ENCODE data around the gene CHN1. TPM values are rescaled to one million over a fixed set of nuclear protein-coding genes. Genes with fewer than 3 reads are reported as not detected.

The CHN1 gene
- total RNA-seq, 5 donors from 2014 or later (not counting 1 experiment from before 2014, with no cell fraction given): 1.4 to 3.2 (median 3.0) TPM

GRCh38 chr2:174780191-174780840 is 224.9 kb downstream of the CHN1 start:
- H3K9me3 Mint-ChIP-seq: no peaks in the 10 kb centered on the region
- peaks cover 50 to 57% (median 57%) of the 10 kb centered on the region in 3 donors for H3K4me1 Mint-ChIP-seq
- no peaks in the 10 kb centered on the region for H3K9me3 ChIP-seq
- H3K27me3 ChIP-seq (replicated peaks in 1 of 2; ENCODE audit: control insufficient read depth in 2 of 2, extremely low read depth in 1 of 2, insufficient read depth in 2 of 2, low read length in 1 of 2): no peaks in the 10 kb centered on the region
- 66% methylated on average over 3 of the region's 5 CpGs for WGBS (ENCODE audit: insufficient coverage)
- H3K36me3 ChIP-seq (ENCODE audit: control insufficient read depth in 2 of 2, extremely low read depth in 1 of 2, insufficient read depth in 1 of 2, low read length in 1 of 2): no peaks in the 10 kb centered on the region
- no peaks in the 10 kb centered on the region for H3K36me3 Mint-ChIP-seq
- POLR2A ChIA-PET: no interaction called here
- no peak overlapping the region for H3K4me3 Mint-ChIP-seq
- H3K4me3 ChIP-seq (ENCODE audit: control insufficient read depth in 1 of 2, extremely low read depth in 1 of 2, low read length in 1 of 2): no peak overlapping the region
- H3K27ac Mint-ChIP-seq: peak overlapping the region; percentile 20 to 77
- H3K27me3 Mint-ChIP-seq: no peaks in the 10 kb centered on the region
- H3K27ac ChIP-seq (ENCODE audit: low read length): no peak overlapping the region
- peaks cover 32 to 50% of the 10 kb centered on the region in 2 experiments for H3K4me1 ChIP-seq (ENCODE audit: control insufficient read depth in 1 of 2, extremely low read depth in 1 of 2, insufficient read depth in 2 of 2, low read length in 2 of 2)
- CTCF ChIA-PET: interaction anchor here in 1 of 2 donors (1.0 to 1.9 kb wide), 2 partner anchors 9 to 31 kb away, joined by 3 to 8 read pairs; no protein-coding TSS in a partner anchor
- ATAC-seq (replicated peaks in 1 of 4) (no peak), DNase-seq (peak in 3 of 35 experiments; percentile 14 to 45 (median 19))

- CTCF ChIA-PET: interaction anchor here (0.6 to 1.9 kb wide), 2 partner anchors 30 to 31 kb away, joined by 4 to 8 read pairs; no protein-coding TSS in a partner anchor
- peak overlapping the region; percentile 57 for H3K27ac ChIP-seq (ENCODE audit: low read length)
- 62% methylated on average over 3 of the region's 5 CpGs for WGBS (ENCODE audit: insufficient coverage)
These were observed 225.7 kb downstream of the CHN1 start for GRCh38 chr2:174779361-174779928.

DNA sequence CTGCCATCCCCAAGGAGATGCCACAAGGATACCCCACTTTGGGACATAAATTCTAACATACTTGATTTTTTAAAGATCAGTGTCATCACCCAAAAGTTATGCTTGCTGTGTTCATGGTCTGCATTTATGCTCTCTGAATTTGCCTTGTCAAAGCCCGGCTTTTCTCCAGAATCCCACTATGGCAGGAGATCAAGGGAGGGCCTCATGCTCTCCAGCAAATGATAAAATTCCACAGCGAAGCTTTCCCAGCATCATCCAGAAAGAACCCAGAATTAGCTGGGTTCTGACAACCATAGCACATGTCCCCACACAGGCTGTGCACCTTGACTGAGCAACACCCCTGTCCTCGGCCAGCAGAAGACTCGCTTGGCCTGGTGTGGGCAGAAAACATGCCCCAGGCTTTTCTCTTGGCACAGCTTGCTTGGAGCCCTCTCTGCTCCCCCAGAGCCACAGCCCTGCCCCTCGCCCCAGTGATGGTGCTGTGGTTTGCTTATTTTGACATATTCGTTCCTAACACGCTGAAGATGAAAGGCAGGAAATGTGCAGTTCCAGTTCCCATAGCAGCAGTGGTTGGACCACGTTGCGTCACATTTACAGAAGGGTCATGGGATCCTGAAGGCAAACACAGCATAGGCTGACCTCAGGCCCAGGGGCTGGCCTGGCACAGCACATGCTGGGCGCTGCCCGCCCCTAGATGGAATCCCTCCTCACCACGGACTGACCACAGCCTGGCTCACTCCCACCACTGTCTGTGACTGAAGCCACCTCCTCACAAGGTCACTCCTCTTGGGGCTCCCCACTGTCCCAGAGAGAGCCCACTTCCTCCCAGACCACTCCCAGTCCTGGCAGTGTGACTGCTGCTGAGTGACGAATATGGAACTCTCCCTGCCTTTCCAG is 226.8 kb downstream of the CHN1 start:
- peak overlapping the region; percentile 57 for H3K27ac ChIP-seq (ENCODE audit: low read length)
- 32% methylated on average over 10 of the region's 13 CpGs for WGBS (ENCODE audit: insufficient coverage)
- Mint-ChIP-seq H3K4me3 (peak overlapping the region; percentile 44 to 69 (median 54)), H3K9me3 (no peaks in the 10 kb centered on the region), H3K36me3 (no peaks in the 10 kb centered on the region), H3K27ac (peak overlapping the region; percentile 67 to 93), H3K4me1 (peaks cover 52 to 59% (median 59%) of the 10 kb centered on the region in 3 donors), H3K27me3 (no peaks in the 10 kb centered on the region)
- peaks cover 32 to 50% of the 10 kb centered on the region in 2 experiments for H3K4me1 ChIP-seq (ENCODE audit: control insufficient read depth in 1 of 2, extremely low read depth in 1 of 2, insufficient read depth in 2 of 2, low read length in 2 of 2)
- ChIA-PET CTCF (interaction anchor here (0.6 to 3.8 kb wide), 3 partner anchors 29 to 1870 kb away, joined by 3 to 18 read pairs (median 4); no protein-coding TSS in a partner anchor), POLR2A (interaction anchor here in 1 of 2 donors (0.5 kb wide), 1 partner anchor 96 kb away, joined by 3 read pairs; no protein-coding TSS in a partner anchor)
- H3K36me3 ChIP-seq (ENCODE audit: control insufficient read depth in 2 of 2, extremely low read depth in 1 of 2, insufficient read depth in 1 of 2, low read length in 1 of 2): no peaks in the 10 kb centered on the region
- H3K27me3 ChIP-seq (replicated peaks in 1 of 2; ENCODE audit: control insufficient read depth in 2 of 2, extremely low read depth in 1 of 2, insufficient read depth in 2 of 2, low read length in 1 of 2): no peaks in the 10 kb centered on the region
- DNase-seq (peak; percentile 55 to 94 (median 82)), ATAC-seq (replicated peaks in 1 of 4) (peak; percentile 89 to 93 (median 91))
- H3K9me3 ChIP-seq: no peaks in the 10 kb centered on the region
- peak overlapping the region in 1 of 2 donors; percentile 3 for H3K4me3 ChIP-seq (ENCODE audit: control insufficient read depth in 1 of 2, extremely low read depth in 1 of 2, low read length in 1 of 2)

More at GRCh38 chr2:174779361-174779928, 225.7 kb downstream of the CHN1 start:
- peak in 3 of 35 experiments; percentile 13 to 44 (median 14) for DNase-seq
- peak overlapping the region; percentile 67 to 93 for H3K27ac Mint-ChIP-seq
- Histone ChIP-seq H3K4me1 (ENCODE audit: control insufficient read depth in 1 of 2, extremely low read depth in 1 of 2, insufficient read depth in 2 of 2, low read length in 2 of 2) (peaks cover 32 to 50% of the 10 kb centered on the region in 2 experiments), H3K27me3 (replicated peaks in 1 of 2; ENCODE audit: control insufficient read depth in 2 of 2, extremely low read depth in 1 of 2, insufficient read depth in 2 of 2, low read length in 1 of 2) (no peaks in the 10 kb centered on the region), H3K4me3 (ENCODE audit: control insufficient read depth in 1 of 2, extremely low read depth in 1 of 2, low read length in 1 of 2) (no peak overlapping the region), H3K9me3 (no peaks in the 10 kb centered on the region), H3K36me3 (ENCODE audit: control insufficient read depth in 2 of 2, extremely low read depth in 1 of 2, insufficient read depth in 1 of 2, low read length in 1 of 2) (no peaks in the 10 kb centered on the region)
- POLR2A ChIA-PET: interaction anchor here in 1 of 2 donors (0.6 kb wide), 1 partner anchor 196 kb away, joined by 4 read pairs; no protein-coding TSS in a partner anchor
- H3K4me3 Mint-ChIP-seq: peak overlapping the region in 2 of 3 donors; percentile 54 to 69
- H3K36me3 Mint-ChIP-seq: no peaks in the 10 kb centered on the region
- ATAC-seq (replicated peaks in 1 of 4): no peak
- H3K9me3 Mint-ChIP-seq: no peaks in the 10 kb centered on the region
- peaks cover 52 to 59% (median 59%) of the 10 kb centered on the region in 3 donors for H3K4me1 Mint-ChIP-seq
- no peaks in the 10 kb centered on the region for H3K27me3 Mint-ChIP-seq

DNA sequence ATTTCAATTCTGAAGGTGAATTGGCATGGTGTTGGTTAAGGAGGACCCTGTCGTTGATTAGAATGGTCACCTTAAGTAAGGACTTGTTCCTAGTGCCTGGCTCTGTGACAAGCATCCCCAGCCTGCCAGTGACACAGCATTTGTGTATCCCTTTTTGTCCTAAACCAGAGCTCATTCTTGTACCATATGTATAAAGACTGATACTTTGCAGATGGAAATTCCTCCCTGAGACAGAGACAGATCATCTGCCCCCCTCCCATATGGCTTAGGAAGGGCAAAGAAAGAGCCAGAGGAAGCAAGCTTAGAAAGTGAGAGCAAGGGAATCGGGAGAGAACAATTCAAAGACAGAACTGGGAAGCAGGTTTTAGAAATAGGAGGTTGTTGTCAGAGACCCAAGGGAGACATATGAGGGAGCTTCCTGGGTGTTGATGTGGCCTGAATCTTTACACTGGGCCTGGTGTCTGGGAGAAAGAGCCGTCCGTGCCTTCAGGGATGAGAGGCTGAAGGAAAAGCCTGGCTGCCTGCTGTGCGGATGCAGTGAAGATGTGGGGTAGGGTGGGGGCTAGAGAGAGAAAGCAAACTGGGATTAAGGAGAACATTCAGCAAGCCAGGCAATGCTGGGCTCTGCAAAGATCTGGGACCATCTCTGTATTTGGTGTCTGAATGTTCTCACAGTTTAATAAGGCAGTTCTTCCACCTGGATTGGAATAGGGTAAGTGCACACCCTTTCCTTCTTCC is 227.7 kb downstream of the CHN1 start:
- Mint-ChIP-seq H3K9me3 (no peaks in the 10 kb centered on the region), H3K36me3 (no peaks in the 10 kb centered on the region), H3K4me1 (peaks cover 52 to 59% (median 55%) of the 10 kb centered on the region in 3 donors), H3K27ac (peak overlapping the region; percentile 67 to 93), H3K27me3 (no peaks in the 10 kb centered on the region), H3K4me3 (peak overlapping the region in 1 of 3 donors; percentile 69)
- 96% methylated on average over 4 of the region's 5 CpGs for WGBS (ENCODE audit: insufficient coverage)
- no peak for ATAC-seq (replicated peaks in 1 of 4)
- Histone ChIP-seq H3K36me3 (ENCODE audit: control insufficient read depth in 2 of 2, extremely low read depth in 1 of 2, insufficient read depth in 1 of 2, low read length in 1 of 2) (no peaks in the 10 kb centered on the region), H3K9me3 (no peaks in the 10 kb centered on the region), H3K27me3 (replicated peaks in 1 of 2; ENCODE audit: control insufficient read depth in 2 of 2, extremely low read depth in 1 of 2, insufficient read depth in 2 of 2, low read length in 1 of 2) (no peaks in the 10 kb centered on the region), H3K4me3 (ENCODE audit: control insufficient read depth in 1 of 2, extremely low read depth in 1 of 2, low read length in 1 of 2) (no peak overlapping the region), H3K4me1 (ENCODE audit: control insufficient read depth in 1 of 2, extremely low read depth in 1 of 2, insufficient read depth in 2 of 2, low read length in 2 of 2) (peaks cover 32 to 50% of the 10 kb centered on the region in 2 experiments), H3K27ac (ENCODE audit: low read length) (peak overlapping the region; percentile 25)
- ChIA-PET POLR2A (interaction anchor here in 1 of 2 donors (0.5 kb wide), 2 partner anchors 38 to 97 kb away, joined by 3 to 7 read pairs; no protein-coding TSS in a partner anchor), CTCF (interaction anchor here (0.6 to 3.8 kb wide), 4 partner anchors 28 to 1871 kb away, joined by 3 to 18 read pairs (median 8); no protein-coding TSS in a partner anchor)
- DNase-seq: no peak

GRCh38 chr2:174776675-174777074 is 228.5 kb downstream of the CHN1 start:
- CTCF ChIA-PET: interaction anchor here (2.9 to 3.8 kb wide), 2 partner anchors 27 to 28 kb away, joined by 12 to 18 read pairs; no protein-coding TSS in a partner anchor
- POLR2A ChIA-PET: interaction anchor here in 1 of 2 donors (0.5 kb wide), 1 partner anchor 39 kb away, joined by 7 read pairs; no protein-coding TSS in a partner anchor
- Mint-ChIP-seq H3K4me1 (peaks cover 52 to 59% (median 58%) of the 10 kb centered on the region in 3 donors), H3K27ac (peak overlapping the region in 1 of 2 donors; percentile 46), H3K4me3 (peak overlapping the region in 1 of 3 donors; percentile 10), H3K36me3 (no peaks in the 10 kb centered on the region), H3K9me3 (no peaks in the 10 kb centered on the region), H3K27me3 (no peaks in the 10 kb centered on the region)
- H3K27ac ChIP-seq (ENCODE audit: low read length): no peak overlapping the region
- peaks cover 32 to 51% of the 10 kb centered on the region in 2 experiments for H3K4me1 ChIP-seq (ENCODE audit: control insufficient read depth in 1 of 2, extremely low read depth in 1 of 2, insufficient read depth in 2 of 2, low read length in 2 of 2)
- no peak for DNase-seq
- H3K4me3 ChIP-seq (ENCODE audit: control insufficient read depth in 1 of 2, extremely low read depth in 1 of 2, low read length in 1 of 2): no peak overlapping the region
- no peaks in the 10 kb centered on the region for H3K36me3 ChIP-seq (ENCODE audit: control insufficient read depth in 2 of 2, extremely low read depth in 1 of 2, insufficient read depth in 1 of 2, low read length in 1 of 2)
- H3K27me3 ChIP-seq (replicated peaks in 1 of 2; ENCODE audit: control insufficient read depth in 2 of 2, extremely low read depth in 1 of 2, insufficient read depth in 2 of 2, low read length in 1 of 2): no peaks in the 10 kb centered on the region
- no peak for ATAC-seq (replicated peaks in 1 of 4)
- WGBS (ENCODE audit: insufficient coverage): no CpG with 5 or more reads among the region's 3 CpGs
- no peaks in the 10 kb centered on the region for H3K9me3 ChIP-seq
